Left lung (tissue), 10 donors: ENCODE measurements around the gene P3H2. TPM values are rescaled to one million over a fixed set of nuclear protein-coding genes. Genes with fewer than 3 reads are reported as not detected.

Experiments used
- ATAC-seq: fragments of 200-7000 bp; cut with Tn5 transposase; one replicate; pipeline ENCODE4 v1.9.1; 2020; ENCODE audit warnings: moderate library complexity
- DNase-seq, 4 donors: peaks; one replicate each; pipeline ENCODE4 v3.0.0-alpha.2; 2013 to 2020
- H3K27ac ChIP-seq, 2 donors: fragments of 200-600 bp; sonication (generic) in 1 of 2; one replicate each; pipeline versions ENCODE4 v1.5.0 to v1.8.0; 2020 to 2021
- H3K27me3 ChIP-seq, 2 donors: fragments of 200-600 bp; sonication (generic) in 1 of 2; one replicate each; pipeline versions ENCODE4 v1.5.0 to v1.8.0; 2020 to 2021
- H3K36me3 ChIP-seq, 2 donors: fragments of 200-600 bp; sonication (generic) in 1 of 2; one replicate each; pipeline versions ENCODE4 v1.5.0 to v1.8.0; 2020 to 2021
- H3K4me1 ChIP-seq, 2 donors: fragments of 200-600 bp; one replicate each; pipeline ENCODE4 v1.8.0; 2021
- H3K4me3 ChIP-seq, 2 donors: fragments of 200-600 bp; sonication (generic) in 1 of 2; one replicate each; pipeline versions ENCODE4 v1.5.0 to v1.8.0; 2020 to 2021; ENCODE audit warnings: mild to moderate bottlenecking in 1 of 2
- H3K9me3 ChIP-seq, 2 donors: fragments of 200-600 bp; sonication (generic) in 1 of 2; one replicate each; pipeline versions ENCODE4 v1.5.0 to v1.8.0; 2020 to 2021
- CTCF ChIP-seq, 2 donors: fragments of 200-600 bp; sonication (generic) in 1 of 2; IDR thresholded peaks; one replicate each; pipeline versions ENCODE4 v1.5.0 to v1.8.0; 2021; ENCODE audit warnings: antibody characterized with exemption in 2 of 2
- intact Hi-C, 2 donors: fragments of 100-400 bp; cut with DNase I; formaldehyde crosslinking; loops; one replicate each; pipeline versions ENCODE4 v1.11.2 to v1.14.2; 2022
- polyA plus RNA-seq, 6 donors: library from polyadenylated mRNA; unstranded; fragments of 120-200 nt; gene quantifications; one replicate each; pipeline ENCODE4 v1.2.1, GENCODE V29; 2013; ENCODE audit not compliant: insufficient read length in 6 of 6
- total RNA-seq, 2 donors: library from RNA; stranded (reverse); fragmentation: NEBNext Ultra II Directional; extraction: Animal tissue kit (Norgen Biotek cat#: 25700); gene quantifications; one replicate each; pipeline ENCODE4 v1.2.1, GENCODE V29; 2021
- donor health status: DM: no; HTN: yes; CAD: no.
- donor health status: DM: no; HTN: no; CAD: no.

P3H2 gene
- total and polyA plus RNA-seq, 8 donors = 29.1 to 50.7 (median 36.1) TPM

DNA sequence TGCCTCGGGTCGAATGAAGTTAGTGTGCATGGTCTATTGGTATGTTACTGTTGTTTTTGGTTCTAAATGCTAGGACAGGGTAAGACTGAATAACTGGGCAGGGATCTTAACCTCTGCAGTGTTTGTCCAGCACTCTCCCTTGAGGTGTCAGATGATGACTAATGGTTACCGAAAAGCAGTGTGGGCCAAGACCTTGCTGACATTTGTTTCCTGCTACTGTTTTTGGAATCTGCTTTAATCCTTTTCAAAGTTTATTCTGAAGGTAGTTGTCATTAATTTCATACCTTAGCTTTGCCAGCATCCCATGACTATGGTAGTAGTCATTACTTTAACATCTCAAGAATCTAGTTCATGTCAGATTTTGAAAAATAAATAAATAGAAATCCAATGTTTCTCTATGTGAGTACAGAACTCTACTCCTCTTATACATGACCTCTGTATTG is 117.0 kb downstream of the P3H2 start:
- H3K27me3 ChIP-seq = no peaks in the 10 kb centered on the region
- DNase-seq (no peak), ATAC-seq (peak; percentile 81)
- no peaks in the 10 kb centered on the region for H3K36me3 ChIP-seq
- no peaks in the 10 kb centered on the region for H3K9me3 ChIP-seq
- no peak for TF ChIP-seq CTCF (IDR thresholded peaks at IDR 0.05)
- H3K27ac ChIP-seq = peak overlapping the region in 1 of 2 donors; percentile 1
- H3K4me1 ChIP-seq = no peaks in the 10 kb centered on the region
- intact Hi-C loops = no loop called here
- no peak overlapping the region for H3K4me3 ChIP-seq

GRCh38 chr3:190003068-190003467 is 117.6 kb downstream of the P3H2 start:
- TF ChIP-seq CTCF (IDR thresholded peaks at IDR 0.05) = no peak
- no peak overlapping the region for H3K4me3 ChIP-seq
- peak overlapping the region in 1 of 2 donors; percentile 1 for H3K27ac ChIP-seq
- H3K36me3 ChIP-seq = no peaks in the 10 kb centered on the region
- H3K27me3 ChIP-seq = no peaks in the 10 kb centered on the region
- H3K4me1 ChIP-seq = no peaks in the 10 kb centered on the region
- no peak for DNase-seq
- intact Hi-C loops = no loop called here
- no peaks in the 10 kb centered on the region for H3K9me3 ChIP-seq
- ATAC-seq = no peak

DNA sequence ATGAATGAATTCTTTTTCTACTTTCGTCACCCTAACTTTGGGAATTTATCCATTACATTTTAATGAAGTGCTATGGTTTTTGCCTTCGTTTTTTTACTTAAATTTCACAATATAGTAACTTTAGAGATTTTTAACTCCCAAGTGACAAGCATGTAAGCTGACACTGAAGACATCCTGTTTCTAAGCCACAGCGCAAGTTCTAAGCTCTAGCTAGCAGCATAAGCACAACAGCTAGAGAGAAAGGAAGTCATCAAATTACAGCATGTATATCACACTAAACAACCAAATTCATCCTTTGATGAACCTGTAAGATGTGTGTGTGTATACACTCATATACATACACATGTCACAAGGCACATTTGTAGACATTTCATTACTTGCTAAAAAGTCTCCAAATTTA is 119.3 kb downstream of the P3H2 start:
- no peak for TF ChIP-seq CTCF (IDR thresholded peaks at IDR 0.05)
- no peaks in the 10 kb centered on the region for H3K9me3 ChIP-seq
- intact Hi-C loops = no loop called here
- DNase-seq = no peak
- no peak overlapping the region for H3K4me3 ChIP-seq
- H3K27me3 ChIP-seq = no peaks in the 10 kb centered on the region
- ATAC-seq = no peak
- no peaks in the 10 kb centered on the region for H3K36me3 ChIP-seq
- H3K27ac ChIP-seq = no peak overlapping the region
- H3K4me1 ChIP-seq = no peaks in the 10 kb centered on the region

- Histone ChIP-seq H3K4me1 (no peaks in the 10 kb centered on the region), H3K27me3 (no peaks in the 10 kb centered on the region), H3K36me3 (no peaks in the 10 kb centered on the region), H3K9me3 (no peaks in the 10 kb centered on the region), H3K4me3 (no peak overlapping the region), H3K27ac (no peak overlapping the region)
- ATAC-seq (no peak), DNase-seq (no peak)
- no peak for TF ChIP-seq CTCF (IDR thresholded peaks at IDR 0.05)
- intact Hi-C loops = no loop called here
Measured at GRCh38 chr3:190000861-190001196, 119.9 kb downstream of the P3H2 start.

GRCh38 chr3:190000187-190000860 is 120.4 kb downstream of the P3H2 start:
- ATAC-seq (peak; percentile 17), DNase-seq (no peak)
- H3K36me3 ChIP-seq = no peaks in the 10 kb centered on the region
- intact Hi-C loops = no loop called here
- no peak overlapping the region for H3K4me3 ChIP-seq
- no peak overlapping the region for H3K27ac ChIP-seq
- H3K4me1 ChIP-seq = no peaks in the 10 kb centered on the region
- TF ChIP-seq CTCF (IDR thresholded peaks at IDR 0.05) = no peak
- no peaks in the 10 kb centered on the region for H3K27me3 ChIP-seq
- H3K9me3 ChIP-seq = no peaks in the 10 kb centered on the region
